Measurements from ENCODE around the gene SPATA31A5. TPM values are rescaled to one million over a fixed set of nuclear protein-coding genes. Genes with fewer than 3 reads are reported as not detected.
"Not testable (repeated sequence)": the region's sequence is repeated elsewhere in the genome, so short reads cannot be mapped to it uniquely, and the experiment has no call there.

Gene SPATA31A5
- total RNA-seq: not detected

DNA sequence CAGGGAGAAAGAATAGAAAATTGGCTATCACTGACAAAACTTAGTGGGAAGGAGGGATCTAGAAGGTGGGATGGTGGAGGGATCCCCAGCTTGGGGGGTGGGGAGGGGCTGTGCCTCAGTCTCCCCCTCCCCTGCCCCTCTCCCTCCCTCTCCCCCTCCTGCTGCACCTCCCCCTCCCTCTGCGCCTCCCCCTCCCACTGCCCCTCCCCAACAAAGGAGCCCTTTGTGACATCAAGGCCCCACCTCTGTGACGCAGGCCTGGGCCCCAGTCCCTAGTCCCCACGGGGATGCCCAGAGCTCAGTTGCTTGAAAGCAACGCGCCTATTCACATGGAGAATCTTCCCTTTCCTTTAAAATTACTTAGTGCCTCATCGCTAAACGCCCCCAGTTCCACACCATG lies at the start of gene SPATA31A5:
SPATA31A5 (plus strand) TSS at position 301 of the 400 bp plus-strand sequence; CDS start at position 330, 29 bp downstream.
- DNase-seq (ENCODE audit: low spot score): not testable (repeated sequence)

GRCh38 chr9:60962990-60963350 lies 48.8 kb downstream of the SPATA31A5 start:
- DNase-seq (ENCODE audit: low spot score): not testable (repeated sequence)

DNA sequence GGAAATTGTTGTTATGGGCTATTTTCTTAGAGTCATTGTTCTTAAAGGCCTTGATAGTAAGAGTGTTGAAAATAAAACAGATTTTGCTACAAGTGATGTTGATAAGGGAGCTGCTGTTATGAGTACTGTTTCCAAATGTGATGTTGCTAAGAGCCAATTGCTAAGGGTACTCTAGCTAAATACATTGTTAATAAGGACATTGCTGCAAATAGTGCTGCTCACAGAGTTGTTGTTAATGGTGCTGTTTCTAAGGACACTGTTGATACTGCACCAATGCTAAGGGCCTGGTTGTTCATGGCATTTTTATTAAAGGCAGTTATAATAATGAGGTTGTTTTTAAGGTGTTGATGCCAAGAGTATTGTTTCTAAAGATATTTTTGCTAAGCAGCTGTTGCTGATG lies 52.2 kb downstream of the SPATA31A5 start:
- DNase-seq (ENCODE audit: low spot score): not testable (repeated sequence)
